Measurements from ENCODE around the gene DNASE1.

Gene DNASE1

DNA sequence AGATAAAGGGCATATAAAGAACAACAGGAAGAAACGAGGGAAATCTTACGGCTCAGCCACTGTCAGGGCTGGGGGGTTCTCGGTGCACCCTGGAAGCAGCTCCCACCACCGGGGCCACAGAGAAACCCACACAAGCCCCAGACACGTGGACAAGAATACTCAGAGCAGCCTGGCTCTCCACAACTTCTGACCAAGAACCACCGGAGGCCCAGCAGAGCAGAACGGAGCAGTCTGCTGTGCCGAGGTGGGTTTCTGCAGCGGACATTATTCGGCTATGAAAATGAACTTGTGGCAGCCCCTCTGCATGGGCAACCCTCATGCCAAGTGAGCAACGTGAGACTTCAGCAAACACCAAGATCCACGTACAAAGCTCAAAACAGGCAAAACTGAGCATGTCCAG is 6.8 kb downstream of the DNASE1 start:
- TF ChIP-seq, protein P1, sequence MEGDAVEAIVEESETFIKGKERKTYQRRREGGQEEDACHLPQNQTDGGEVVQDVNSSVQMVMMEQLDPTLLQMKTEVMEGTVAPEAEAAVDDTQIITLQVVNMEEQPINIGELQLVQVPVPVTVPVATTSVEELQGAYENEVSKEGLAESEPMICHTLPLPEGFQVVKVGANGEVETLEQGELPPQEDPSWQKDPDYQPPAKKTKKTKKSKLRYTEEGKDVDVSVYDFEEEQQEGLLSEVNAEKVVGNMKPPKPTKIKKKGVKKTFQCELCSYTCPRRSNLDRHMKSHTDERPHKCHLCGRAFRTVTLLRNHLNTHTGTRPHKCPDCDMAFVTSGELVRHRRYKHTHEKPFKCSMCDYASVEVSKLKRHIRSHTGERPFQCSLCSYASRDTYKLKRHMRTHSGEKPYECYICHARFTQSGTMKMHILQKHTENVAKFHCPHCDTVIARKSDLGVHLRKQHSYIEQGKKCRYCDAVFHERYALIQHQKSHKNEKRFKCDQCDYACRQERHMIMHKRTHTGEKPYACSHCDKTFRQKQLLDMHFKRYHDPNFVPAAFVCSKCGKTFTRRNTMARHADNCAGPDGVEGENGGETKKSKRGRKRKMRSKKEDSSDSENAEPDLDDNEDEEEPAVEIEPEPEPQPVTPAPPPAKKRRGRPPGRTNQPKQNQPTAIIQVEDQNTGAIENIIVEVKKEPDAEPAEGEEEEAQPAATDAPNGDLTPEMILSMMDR (IDR thresholded peaks at IDR 0.05; ENCODE audit: unreplicated experiment in 3 of 3), result no peak
- H3K4me3 Mint-ChIP-seq, result no peak overlapping the region
- H3K27ac Mint-ChIP-seq, result no peak overlapping the region
- H3K4me1 Mint-ChIP-seq, result no peaks in the 10 kb centered on the region
- no peaks in the 10 kb centered on the region for H3K27me3 Mint-ChIP-seq (ENCODE audit: low read depth)
- no peaks in the 10 kb centered on the region for H3K9me3 Mint-ChIP-seq
- H3K36me3 Mint-ChIP-seq (ENCODE audit: low read depth), result peaks cover 67% of the 10 kb centered on the region

DNA sequence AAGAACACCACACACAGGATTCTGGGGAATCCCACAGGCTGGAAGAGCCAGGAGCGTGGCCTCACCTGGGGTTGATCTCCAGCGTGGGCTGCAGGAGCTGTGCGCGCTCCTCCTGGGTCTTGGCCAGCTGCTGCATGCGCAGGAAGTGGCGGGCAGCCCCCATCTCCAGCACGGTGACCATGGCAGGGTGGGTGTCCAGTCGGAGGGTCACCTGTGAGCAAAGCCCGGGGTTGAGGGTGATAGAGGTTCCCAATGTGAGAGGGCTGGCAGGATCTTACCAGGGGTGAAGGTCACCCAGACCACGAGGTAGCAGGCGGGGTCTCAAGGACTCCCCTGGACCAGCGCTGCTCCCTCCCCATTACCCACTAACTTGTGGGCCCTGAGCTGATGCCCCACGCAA is 7.4 kb downstream of the DNASE1 start:
- H3K27me3 Mint-ChIP-seq (ENCODE audit: low read depth), result no peaks in the 10 kb centered on the region
- H3K4me1 Mint-ChIP-seq, result no peaks in the 10 kb centered on the region

DNA sequence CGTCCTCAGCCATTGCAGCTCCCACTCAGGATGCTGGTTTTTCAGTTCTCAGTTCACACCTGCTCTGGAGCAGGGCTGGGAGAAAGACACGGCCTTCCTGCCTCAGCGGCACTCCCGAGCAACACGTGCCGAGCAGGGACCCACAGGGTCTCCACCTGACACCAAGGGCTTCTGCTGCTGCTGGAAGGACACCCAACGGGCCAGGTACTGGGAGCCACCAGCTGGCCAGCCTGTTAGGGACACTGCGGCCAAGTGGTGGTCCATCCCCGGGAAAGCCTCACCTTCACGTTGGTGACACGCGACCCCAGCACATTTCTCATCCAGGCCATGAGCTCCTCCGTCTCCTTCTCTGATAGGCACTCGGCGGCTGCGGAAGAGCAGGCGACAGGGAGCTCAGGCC is 8.1 kb downstream of the DNASE1 start:
- Mint-ChIP-seq H3K27me3 (ENCODE audit: low read depth) (no peaks in the 10 kb centered on the region), H3K4me1 (no peaks in the 10 kb centered on the region), H3K27ac (no peak overlapping the region), H3K9me3 (no peaks in the 10 kb centered on the region), H3K4me3 (no peak overlapping the region), H3K36me3 (ENCODE audit: low read depth) (peaks cover 63% of the 10 kb centered on the region)
- TF ChIP-seq, protein P1 (IDR thresholded peaks at IDR 0.05; ENCODE audit: unreplicated experiment in 3 of 3), result no peak

More for the DNA sequence above, 7.4 kb downstream of the DNASE1 start:
- TF ChIP-seq, protein P1 (IDR thresholded peaks at IDR 0.05; ENCODE audit: unreplicated experiment in 3 of 3), result no peak
- Mint-ChIP-seq H3K4me3 (no peak overlapping the region), H3K36me3 (ENCODE audit: low read depth) (peaks cover 67% of the 10 kb centered on the region), H3K9me3 (no peaks in the 10 kb centered on the region), H3K27ac (no peak overlapping the region)

DNA sequence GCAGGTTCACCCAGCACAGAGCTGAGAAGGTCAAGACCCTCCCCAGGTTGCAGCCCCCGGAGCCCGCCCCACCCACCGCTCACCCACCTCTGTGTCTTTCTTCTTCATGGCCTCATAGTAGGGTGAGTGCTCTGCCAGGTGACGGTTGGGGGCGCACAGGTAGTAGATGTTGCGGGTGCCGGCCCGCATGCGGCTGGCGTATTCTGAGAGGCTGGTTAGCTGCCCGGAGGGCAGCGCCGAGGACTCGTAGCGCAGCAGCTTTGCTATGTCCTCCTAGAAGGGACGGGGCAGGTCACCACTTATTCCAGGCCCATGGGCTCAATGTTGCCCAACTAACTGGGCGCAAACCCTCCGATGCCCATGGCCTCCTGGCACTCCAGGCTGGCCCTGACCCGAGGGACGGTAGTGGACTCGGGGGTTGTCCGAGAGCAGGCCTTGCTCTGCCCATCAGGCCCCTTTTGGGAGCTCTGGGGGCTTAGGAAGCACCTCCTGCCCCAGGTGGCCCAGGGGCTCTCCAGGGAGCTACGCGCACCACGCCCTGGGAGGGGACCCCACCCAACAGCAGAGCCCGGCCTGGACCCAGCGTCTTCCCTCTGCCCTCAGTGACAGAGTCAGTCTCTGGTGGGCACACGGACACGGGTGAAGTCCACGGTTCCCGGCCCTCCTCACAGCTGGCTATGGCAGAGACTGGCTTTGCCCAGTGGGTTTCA is 9.9 kb downstream of the DNASE1 start:
- no peaks in the 10 kb centered on the region for H3K4me1 Mint-ChIP-seq
- no peaks in the 10 kb centered on the region for H3K27me3 Mint-ChIP-seq (ENCODE audit: low read depth)
- H3K4me3 Mint-ChIP-seq, result no peak overlapping the region
- H3K27ac Mint-ChIP-seq, result no peak overlapping the region
- TF ChIP-seq, protein P1 (IDR thresholded peaks at IDR 0.05; ENCODE audit: unreplicated experiment in 3 of 3), result no peak
- H3K36me3 Mint-ChIP-seq (ENCODE audit: low read depth), result peaks cover 62% of the 10 kb centered on the region
- H3K9me3 Mint-ChIP-seq, result no peaks in the 10 kb centered on the region

DNA sequence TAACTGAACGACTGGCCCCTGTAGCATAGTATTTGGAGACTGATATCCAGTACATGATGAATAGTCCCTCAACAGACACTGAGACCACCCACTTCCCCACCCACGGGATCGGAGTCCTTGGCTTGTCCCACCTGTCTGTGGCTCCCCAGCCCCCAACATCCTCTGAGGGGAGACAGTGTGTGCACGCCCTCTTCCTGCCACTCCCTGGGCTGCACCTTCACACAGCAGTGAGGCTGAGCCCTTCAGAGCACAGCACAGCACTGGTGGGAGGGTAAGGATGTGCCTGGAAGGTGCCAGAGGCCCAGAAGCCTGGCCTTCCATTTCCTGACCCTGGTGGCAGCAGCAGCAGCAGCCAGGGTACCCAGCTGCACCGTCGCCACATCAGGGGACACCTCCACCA is 11.0 kb downstream of the DNASE1 start:
- Mint-ChIP-seq H3K9me3 (no peaks in the 10 kb centered on the region), H3K36me3 (ENCODE audit: low read depth) (peaks cover 58% of the 10 kb centered on the region), H3K4me3 (no peak overlapping the region), H3K27ac (no peak overlapping the region), H3K27me3 (ENCODE audit: low read depth) (no peaks in the 10 kb centered on the region), H3K4me1 (no peaks in the 10 kb centered on the region)
- TF ChIP-seq, protein P1 (IDR thresholded peaks at IDR 0.05; ENCODE audit: unreplicated experiment in 3 of 3), result no peak

DNA sequence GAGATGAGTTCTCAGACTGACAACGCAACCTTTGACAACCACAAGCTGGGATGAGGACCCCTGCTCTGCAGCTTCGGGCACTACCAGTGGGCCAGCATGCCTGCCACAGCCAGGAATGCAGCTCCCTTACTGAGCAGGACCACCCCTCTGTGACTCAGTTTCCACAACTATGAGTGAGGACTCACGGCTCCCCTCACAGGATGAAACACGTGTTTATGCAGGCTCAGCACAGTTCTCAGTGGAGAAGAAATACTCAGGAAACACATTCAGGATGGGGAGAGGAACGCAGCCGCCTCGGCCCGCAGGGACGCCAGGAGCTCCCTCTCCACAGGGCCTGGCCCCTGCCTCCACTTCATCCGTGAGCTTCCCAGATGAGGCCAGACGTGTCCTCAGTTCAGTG is 14.1 kb downstream of the DNASE1 start:
- Mint-ChIP-seq H3K27me3 (ENCODE audit: low read depth) (no peaks in the 10 kb centered on the region), H3K9me3 (no peaks in the 10 kb centered on the region)

More for the DNA sequence above, 14.1 kb downstream of the DNASE1 start:
- H3K36me3 Mint-ChIP-seq (ENCODE audit: low read depth), result peaks cover 58% of the 10 kb centered on the region
- H3K27ac Mint-ChIP-seq, result no peak overlapping the region
- no peaks in the 10 kb centered on the region for H3K4me1 Mint-ChIP-seq
- TF ChIP-seq, protein P1 (IDR thresholded peaks at IDR 0.05; ENCODE audit: unreplicated experiment in 3 of 3), result no peak
- H3K4me3 Mint-ChIP-seq, result no peak overlapping the region
